ENCODE measurements around the gene UBR4. TPM values are rescaled to one million over a fixed set of nuclear protein-coding genes. Genes with fewer than 3 reads are reported as not detected.

The UBR4 gene
- polyA plus RNA-seq, 1 experiment: 80.0 TPM

- no peak for DNase-seq (ENCODE audit: low read depth)
- ChIA-PET CTCF (no interaction called here), POLR2A (no interaction called here)
- TF ChIP-seq, protein P1, sequence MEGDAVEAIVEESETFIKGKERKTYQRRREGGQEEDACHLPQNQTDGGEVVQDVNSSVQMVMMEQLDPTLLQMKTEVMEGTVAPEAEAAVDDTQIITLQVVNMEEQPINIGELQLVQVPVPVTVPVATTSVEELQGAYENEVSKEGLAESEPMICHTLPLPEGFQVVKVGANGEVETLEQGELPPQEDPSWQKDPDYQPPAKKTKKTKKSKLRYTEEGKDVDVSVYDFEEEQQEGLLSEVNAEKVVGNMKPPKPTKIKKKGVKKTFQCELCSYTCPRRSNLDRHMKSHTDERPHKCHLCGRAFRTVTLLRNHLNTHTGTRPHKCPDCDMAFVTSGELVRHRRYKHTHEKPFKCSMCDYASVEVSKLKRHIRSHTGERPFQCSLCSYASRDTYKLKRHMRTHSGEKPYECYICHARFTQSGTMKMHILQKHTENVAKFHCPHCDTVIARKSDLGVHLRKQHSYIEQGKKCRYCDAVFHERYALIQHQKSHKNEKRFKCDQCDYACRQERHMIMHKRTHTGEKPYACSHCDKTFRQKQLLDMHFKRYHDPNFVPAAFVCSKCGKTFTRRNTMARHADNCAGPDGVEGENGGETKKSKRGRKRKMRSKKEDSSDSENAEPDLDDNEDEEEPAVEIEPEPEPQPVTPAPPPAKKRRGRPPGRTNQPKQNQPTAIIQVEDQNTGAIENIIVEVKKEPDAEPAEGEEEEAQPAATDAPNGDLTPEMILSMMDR (IDR thresholded peaks at IDR 0.05; ENCODE audit: insufficient read depth, low read depth, low read length): no peak
- Histone ChIP-seq H3K27me3 (ENCODE audit: control insufficient read depth, insufficient read depth, low read length) (no peaks in the 10 kb centered on the region), H3K4me3 (ENCODE audit: low read depth, low read length) (no peak overlapping the region), H3K36me3 (ENCODE audit: control insufficient read depth, insufficient read depth, low read length) (peaks cover 32% of the 10 kb centered on the region)
Measured at GRCh38 chr1:19137158-19137557, 72.9 kb downstream of the UBR4 start.

GRCh38 chr1:19133360-19133759 is 76.7 kb downstream of the UBR4 start:
- H3K36me3 ChIP-seq (ENCODE audit: control insufficient read depth, insufficient read depth, low read length): peaks cover 28% of the 10 kb centered on the region
- H3K27me3 ChIP-seq (ENCODE audit: control insufficient read depth, insufficient read depth, low read length): no peaks in the 10 kb centered on the region
- ChIA-PET POLR2A (no interaction called here), CTCF (interaction anchor here (1.0 to 1.4 kb wide), 2 partner anchors 11 to 13 kb away, joined by 3 read pairs; no protein-coding TSS in a partner anchor)
- DNase-seq (ENCODE audit: low read depth): no peak
- no peak overlapping the region for H3K4me3 ChIP-seq (ENCODE audit: low read depth, low read length)
- TF ChIP-seq, protein P1 (IDR thresholded peaks at IDR 0.05; ENCODE audit: insufficient read depth, low read depth, low read length): no peak

DNA sequence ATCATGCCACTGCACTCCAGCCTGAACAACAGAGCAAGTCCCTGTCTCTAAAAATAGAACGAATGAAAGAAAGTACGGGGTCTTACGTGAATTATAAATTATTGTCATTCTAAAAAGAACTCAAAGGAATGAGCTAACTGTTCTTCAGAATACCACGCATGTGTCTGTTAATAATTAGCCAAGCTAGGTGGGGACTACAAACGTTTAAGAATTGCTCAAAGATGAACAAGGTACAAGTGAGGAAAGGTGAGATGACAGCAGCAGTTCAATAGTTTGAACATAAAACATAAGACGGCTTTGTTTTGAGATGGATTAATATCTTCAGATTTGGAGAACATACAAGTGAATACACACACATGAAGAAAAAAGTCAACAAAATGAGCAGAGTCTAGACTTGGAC is 79.6 kb downstream of the UBR4 start:
- no peak overlapping the region for H3K4me3 ChIP-seq (ENCODE audit: low read depth, low read length)
- ChIA-PET CTCF (interaction anchor here (1.0 to 1.9 kb wide), 3 partner anchors 12 to 246 kb away, joined by 3 to 5 read pairs (median 3); no protein-coding TSS in a partner anchor), POLR2A (interaction anchor here (0.5 kb wide), 1 partner anchor 104 kb away, joined by 6 read pairs; no protein-coding TSS in a partner anchor)
- DNase-seq (ENCODE audit: low read depth): no peak
- TF ChIP-seq, protein P1 (IDR thresholded peaks at IDR 0.05; ENCODE audit: insufficient read depth, low read depth, low read length): no peak
- no peaks in the 10 kb centered on the region for H3K27me3 ChIP-seq (ENCODE audit: control insufficient read depth, insufficient read depth, low read length)
- H3K36me3 ChIP-seq (ENCODE audit: control insufficient read depth, insufficient read depth, low read length): peaks cover 44% of the 10 kb centered on the region

DNA sequence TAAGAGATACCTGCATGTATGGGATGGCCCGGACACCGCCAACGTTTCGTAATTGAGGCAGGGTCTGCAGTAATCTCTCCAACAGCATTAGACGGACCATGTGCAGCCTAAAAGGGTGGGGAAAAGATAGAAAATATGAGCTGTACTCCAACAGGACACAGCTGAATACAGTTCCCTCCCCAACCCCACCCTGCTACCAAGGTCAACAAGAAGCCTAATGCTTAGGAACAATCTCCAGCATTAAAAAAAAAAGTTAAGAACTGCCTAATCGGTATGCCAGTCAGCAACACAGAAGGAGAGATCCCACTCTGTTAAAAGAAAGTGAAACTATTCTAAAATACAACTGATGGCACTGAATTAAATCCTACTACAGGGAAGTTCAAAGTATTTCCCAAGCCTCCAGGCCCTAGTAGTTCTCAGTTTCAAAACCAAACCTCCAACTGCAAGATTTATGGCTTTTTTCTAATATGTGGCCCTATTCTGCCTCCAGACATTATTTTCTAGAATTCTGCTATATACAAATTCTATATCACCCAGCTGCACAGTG is 81.0 kb downstream of the UBR4 start:
- H3K36me3 ChIP-seq (ENCODE audit: control insufficient read depth, insufficient read depth, low read length): peaks cover 50% of the 10 kb centered on the region
- CTCF ChIA-PET: interaction anchor here (0.7 to 1.9 kb wide), 5 partner anchors 18 to 222 kb away, joined by 3 to 5 read pairs (median 4); no protein-coding TSS in a partner anchor
- DNase-seq (ENCODE audit: low read depth): no peak

GRCh38 chr1:19124273-19124672 is 85.8 kb downstream of the UBR4 start:
- H3K4me3 ChIP-seq (ENCODE audit: low read depth, low read length): no peak overlapping the region
- CTCF ChIA-PET: interaction anchor here (1.1 to 1.3 kb wide), 3 partner anchors 10 to 22 kb away, joined by 3 to 4 read pairs (median 4); no protein-coding TSS in a partner anchor
- TF ChIP-seq, protein P1 (IDR thresholded peaks at IDR 0.05; ENCODE audit: insufficient read depth, low read depth, low read length): no peak
- POLR2A ChIA-PET: no interaction called here
- peaks cover 60% of the 10 kb centered on the region for H3K36me3 ChIP-seq (ENCODE audit: control insufficient read depth, insufficient read depth, low read length)
- no peaks in the 10 kb centered on the region for H3K27me3 ChIP-seq (ENCODE audit: control insufficient read depth, insufficient read depth, low read length)
- no peak for DNase-seq (ENCODE audit: low read depth)

More for the DNA sequence above, 81.0 kb downstream of the UBR4 start:
- H3K4me3 ChIP-seq (ENCODE audit: low read depth, low read length): no peak overlapping the region
- H3K27me3 ChIP-seq (ENCODE audit: control insufficient read depth, insufficient read depth, low read length): no peaks in the 10 kb centered on the region
- POLR2A ChIA-PET: no interaction called here
- TF ChIP-seq, protein P1 (IDR thresholded peaks at IDR 0.05; ENCODE audit: insufficient read depth, low read depth, low read length): no peak

Measured in BJ (cell line).